NK-92 treated with Interleukin-12 subunit alpha and Interleukin-12 subunit beta, amount 100 ng/mL, for 24 hours (cell line): ENCODE measurements around the gene TSC22D2.
"Not testable (repeated sequence)": the region's sequence is repeated elsewhere in the genome, so short reads cannot be mapped to it uniquely, and the experiment has no call there.

Source experiments
- DNase-seq: peaks from one replicate; lab custom pipeline; 2025; lab: John Stamatoyannopoulos, UW

The TSC22D2 gene

GRCh38 chr3:150490277-150490986 is 82.3 kb downstream of the TSC22D2 start:
- DNase-seq = no peak

- DNase-seq = no peak
These were observed 86.4 kb downstream of the TSC22D2 start for GRCh38 chr3:150494411-150494977.

DNA sequence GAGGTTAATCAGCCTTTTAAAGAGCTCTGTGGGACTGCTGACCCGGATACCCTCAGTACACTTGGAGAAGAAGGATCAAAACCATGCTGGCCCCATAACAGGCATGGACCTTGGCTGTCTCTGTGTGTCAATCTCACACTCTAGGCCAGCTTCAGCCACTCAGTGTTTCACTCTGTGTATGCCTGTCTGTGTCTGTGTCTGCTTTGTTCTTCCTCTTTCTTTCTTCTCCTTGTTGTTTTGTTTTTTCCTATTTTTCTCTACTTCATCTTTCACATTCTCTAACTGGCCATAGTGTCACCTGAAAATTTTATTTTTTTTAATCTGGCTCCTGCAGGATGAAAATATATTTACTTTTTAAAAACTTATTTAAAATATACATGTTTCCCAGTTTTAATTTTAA is 87.1 kb downstream of the TSC22D2 start:
- DNase-seq = no peak

GRCh38 chr3:150495563-150496168 is 87.6 kb downstream of the TSC22D2 start:
- DNase-seq = no peak

- no peak for DNase-seq
These were observed 89.9 kb downstream of the TSC22D2 start for GRCh38 chr3:150497956-150498355.

DNA sequence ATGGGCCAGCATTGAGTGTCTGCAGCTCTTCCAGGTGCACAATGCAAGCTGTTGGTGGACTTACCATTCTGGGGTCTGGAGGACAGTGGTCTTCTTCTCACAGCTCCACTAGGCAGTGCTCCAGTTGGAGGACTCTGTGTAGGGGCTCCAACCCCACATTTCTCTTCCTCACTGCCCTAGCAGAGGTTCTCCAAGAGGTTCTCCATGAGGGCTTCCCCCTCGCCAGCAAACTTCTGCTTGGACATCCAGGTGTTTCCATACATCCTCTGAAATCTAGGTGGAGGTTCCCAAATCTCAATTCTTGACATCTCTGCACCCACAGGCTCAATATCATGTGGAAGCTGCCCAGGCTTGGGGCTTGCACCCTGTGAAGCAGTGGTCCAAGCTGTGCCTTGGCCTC is 92.9 kb downstream of the TSC22D2 start:
- not testable (repeated sequence) for DNase-seq

GRCh38 chr3:150503402-150504099 is 95.5 kb downstream of the TSC22D2 start:
- no peak for DNase-seq

DNA sequence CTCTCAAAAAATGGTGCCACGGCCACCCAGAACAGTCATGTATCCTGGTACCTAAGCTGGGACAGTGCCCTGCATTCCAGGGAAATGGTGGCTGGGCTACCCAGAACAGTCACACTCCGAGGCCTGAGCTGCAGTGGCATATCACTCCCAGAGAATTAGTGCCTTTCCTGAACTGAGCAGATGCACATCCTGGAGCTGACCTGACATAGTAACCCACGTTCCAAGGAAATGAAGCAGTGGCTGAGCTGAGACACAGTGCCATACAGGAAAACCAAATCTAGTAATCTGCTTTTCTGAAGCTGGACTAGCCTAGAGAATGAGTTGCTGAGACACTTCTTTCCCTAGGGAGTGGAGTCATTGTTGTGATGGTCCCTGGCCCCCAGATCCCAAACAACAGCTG is 96.4 kb downstream of the TSC22D2 start:
- no peak for DNase-seq

- no peak for DNase-seq
These were observed 100.3 kb downstream of the TSC22D2 start for GRCh38 chr3:150508401-150508800.

DNA sequence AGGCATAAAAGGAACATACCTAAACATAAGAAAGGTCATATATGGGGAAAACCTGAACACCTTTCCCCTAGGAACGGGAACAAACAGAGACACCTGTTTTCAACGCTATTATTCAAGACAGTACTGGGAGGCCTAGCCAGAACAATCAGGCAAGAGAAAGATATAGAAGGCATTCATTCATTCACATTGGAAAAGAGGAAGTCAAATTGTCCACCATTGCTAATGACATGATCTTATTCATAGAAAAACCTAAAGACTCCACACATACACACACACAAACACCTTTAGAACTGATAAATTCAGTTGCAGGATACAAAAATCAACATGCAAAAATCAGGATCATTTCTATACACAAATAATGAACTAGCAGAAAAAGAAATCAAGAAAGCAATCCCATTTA is 101.7 kb downstream of the TSC22D2 start:
- no peak for DNase-seq

DNA sequence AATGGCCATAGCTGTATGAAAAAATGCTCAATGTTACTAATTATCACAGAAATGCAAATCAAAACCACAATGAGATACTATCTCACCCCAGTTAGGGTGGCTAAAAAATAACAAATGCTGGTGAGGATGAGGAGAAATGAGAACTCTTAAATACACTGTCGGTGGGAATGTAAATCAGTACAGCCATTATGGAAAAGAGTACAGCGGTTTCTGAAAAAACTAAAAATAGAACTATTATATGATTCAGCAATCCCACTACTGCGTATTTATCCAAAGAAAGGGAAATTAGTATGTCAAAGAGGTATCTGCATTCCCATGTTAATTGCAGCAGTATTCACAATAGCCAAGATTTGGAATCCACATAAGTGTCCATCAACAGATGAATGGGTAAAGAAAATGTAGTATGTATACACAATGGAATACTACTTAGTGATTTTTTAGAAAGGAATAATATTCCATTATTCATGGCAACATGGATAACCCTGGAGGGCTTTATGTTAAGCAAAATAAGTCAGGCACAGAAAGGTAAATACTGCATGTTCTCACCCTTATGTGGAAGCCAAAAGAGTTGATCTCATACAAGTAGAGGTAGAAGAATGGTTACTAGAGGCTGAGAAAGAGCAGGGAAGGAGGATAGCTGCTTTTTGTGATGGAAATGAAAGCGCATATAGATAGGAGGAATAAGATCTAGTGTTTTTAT is 103.2 kb downstream of the TSC22D2 start:
- no peak for DNase-seq

DNA sequence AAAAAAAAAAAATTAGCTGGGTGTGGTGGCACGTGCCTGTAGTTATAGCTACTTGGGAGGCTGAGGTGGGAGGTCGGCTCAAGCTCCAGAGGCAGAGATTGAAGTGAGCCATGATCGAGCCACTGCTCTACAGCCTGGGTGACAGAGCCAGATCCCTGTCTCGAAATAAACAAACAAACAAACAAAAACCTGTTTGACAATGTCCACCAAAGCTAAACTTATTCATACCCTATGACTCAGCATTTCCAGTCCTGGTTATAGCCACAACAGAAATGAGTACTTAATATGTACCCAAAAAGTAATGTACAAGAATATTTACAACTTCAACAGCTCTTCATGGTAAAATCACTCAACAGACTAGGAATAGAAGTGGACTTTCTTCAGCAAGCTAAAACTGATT is 107.1 kb downstream of the TSC22D2 start:
- DNase-seq = no peak
